Measurements from ENCODE around the gene GOLT1A. TPM values are rescaled to one million over a fixed set of nuclear protein-coding genes. Genes with fewer than 3 reads are reported as not detected.

The GOLT1A gene
- total and polyA plus RNA-seq, 2 donors, result 0.47 to 1.4 TPM

DNA sequence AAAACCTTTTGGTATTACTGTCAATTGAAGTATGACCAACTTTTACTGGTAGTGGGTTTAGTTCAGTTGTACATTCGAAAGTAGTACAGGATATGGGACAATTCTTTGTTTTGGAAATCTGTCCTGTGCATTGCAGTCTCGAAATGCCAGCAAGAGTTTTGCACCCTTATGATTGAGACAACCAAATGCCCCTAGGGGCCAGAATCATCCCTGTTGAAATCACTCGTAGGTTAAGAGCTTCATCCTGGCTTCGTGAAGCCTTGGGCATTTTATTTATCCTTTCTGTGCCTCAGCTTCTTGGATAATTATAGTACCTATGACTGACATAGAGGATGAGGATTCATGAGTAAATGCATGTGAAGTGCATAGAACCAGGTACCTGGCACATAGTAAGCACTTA is 2.4 kb upstream of the GOLT1A start:
- H3K4me1 ChIP-seq (ENCODE audit: control insufficient read depth in 2 of 2, insufficient read depth in 2 of 2, low read length in 2 of 2), result peaks cover 3 to 20% of the 10 kb centered on the region in 2 donors
- H3K36me3 ChIP-seq (ENCODE audit: control insufficient read depth in 2 of 2, insufficient read depth in 2 of 2, low read length in 1 of 2), result no peaks in the 10 kb centered on the region
- WGBS, result 95% methylated on average over 4 of the region's 4 CpGs
- DNase-seq (ENCODE audit: low read depth in 6 of 9, low spot score in 9 of 9), result no peak
- no peak overlapping the region for H3K4me3 ChIP-seq (ENCODE audit: low read length in 2 of 2)
- H3K9me3 ChIP-seq (ENCODE audit: control insufficient read depth in 2 of 2, insufficient read depth in 1 of 2, low read length in 1 of 2), result peaks cover 0 to 6% of the 10 kb centered on the region in 2 donors
- H3K27ac ChIP-seq (ENCODE audit: low read depth in 1 of 2, low read length in 1 of 2), result no peak overlapping the region
- peaks cover 0 to 10% of the 10 kb centered on the region in 2 donors for H3K27me3 ChIP-seq (ENCODE audit: control insufficient read depth in 2 of 2, insufficient read depth in 1 of 2, low read length in 1 of 2)

- WGBS, result 96% methylated on average over 3 of the region's 3 CpGs
- no peak overlapping the region for H3K27ac ChIP-seq (ENCODE audit: low read depth in 1 of 2, low read length in 1 of 2)
- peaks cover 3 to 11% of the 10 kb centered on the region in 2 donors for H3K4me1 ChIP-seq (ENCODE audit: control insufficient read depth in 2 of 2, insufficient read depth in 2 of 2, low read length in 2 of 2)
- H3K27me3 ChIP-seq (ENCODE audit: control insufficient read depth in 2 of 2, insufficient read depth in 1 of 2, low read length in 1 of 2), result peaks cover 0 to 10% of the 10 kb centered on the region in 2 donors
- H3K9me3 ChIP-seq (ENCODE audit: control insufficient read depth in 2 of 2, insufficient read depth in 1 of 2, low read length in 1 of 2), result peaks cover 0 to 6% of the 10 kb centered on the region in 2 donors
- H3K4me3 ChIP-seq (ENCODE audit: low read length in 2 of 2), result no peak overlapping the region
- no peaks in the 10 kb centered on the region for H3K36me3 ChIP-seq (ENCODE audit: control insufficient read depth in 2 of 2, insufficient read depth in 2 of 2, low read length in 1 of 2)
- DNase-seq (ENCODE audit: low read depth in 6 of 9, low spot score in 9 of 9), result no peak
Observed at GRCh38 chr1:204212715-204213114, 1.1 kb downstream of the GOLT1A start.

- Histone ChIP-seq H3K36me3 (ENCODE audit: control insufficient read depth in 2 of 2, insufficient read depth in 2 of 2, low read length in 1 of 2) (no peaks in the 10 kb centered on the region), H3K27ac (ENCODE audit: low read depth in 1 of 2, low read length in 1 of 2) (no peak overlapping the region), H3K9me3 (ENCODE audit: control insufficient read depth in 2 of 2, insufficient read depth in 1 of 2, low read length in 1 of 2) (peaks cover 0 to 6% of the 10 kb centered on the region in 2 donors), H3K4me1 (ENCODE audit: control insufficient read depth in 2 of 2, insufficient read depth in 2 of 2, low read length in 2 of 2) (peaks cover 3 to 15% of the 10 kb centered on the region in 2 donors), H3K4me3 (ENCODE audit: low read length in 2 of 2) (no peak overlapping the region), H3K27me3 (ENCODE audit: control insufficient read depth in 2 of 2, insufficient read depth in 1 of 2, low read length in 1 of 2) (peaks cover 0 to 17% of the 10 kb centered on the region in 2 donors)
- WGBS, result 94% methylated on average over 7 of the region's 7 CpGs
- no peak for DNase-seq (ENCODE audit: low read depth in 6 of 9, low spot score in 9 of 9)
Observed at GRCh38 chr1:204211046-204211445, 2.7 kb downstream of the GOLT1A start.

DNA sequence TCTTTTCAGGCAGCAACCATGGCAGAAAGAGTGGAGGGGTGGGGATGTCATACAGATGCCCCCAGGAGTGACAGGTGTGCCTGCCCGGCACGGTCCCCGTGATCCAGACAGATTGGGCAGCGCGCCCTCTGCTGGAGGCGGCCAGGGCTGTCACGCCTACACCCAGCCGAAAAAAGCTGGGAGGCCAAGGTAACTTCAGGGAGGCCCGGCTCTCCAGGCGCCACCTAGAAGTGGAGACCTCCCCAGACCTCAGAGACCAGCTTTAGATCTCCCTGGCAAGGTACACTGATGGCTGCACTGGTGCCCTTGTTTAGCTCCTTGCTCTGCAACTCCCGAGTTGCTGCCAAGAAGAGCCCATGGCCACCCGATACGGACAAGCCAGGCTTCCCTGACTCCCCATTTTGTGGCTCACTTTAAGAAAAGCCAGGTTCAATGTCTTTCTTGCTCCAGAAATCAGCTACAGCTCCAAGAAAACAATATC is 6.6 kb downstream of the GOLT1A start:
- peaks cover 0 to 3% of the 10 kb centered on the region in 2 donors for H3K9me3 ChIP-seq (ENCODE audit: control insufficient read depth in 2 of 2, insufficient read depth in 1 of 2, low read length in 1 of 2)
- H3K27ac ChIP-seq (ENCODE audit: low read depth in 1 of 2, low read length in 1 of 2), result no peak overlapping the region
- DNase-seq (ENCODE audit: low read depth in 6 of 9, low spot score in 9 of 9), result peak in 6 of 9 donors; percentile 38 to 80 (median 65)
- H3K27me3 ChIP-seq (ENCODE audit: control insufficient read depth in 2 of 2, insufficient read depth in 1 of 2, low read length in 1 of 2), result peaks cover 3 to 26% of the 10 kb centered on the region in 2 donors
- no peaks in the 10 kb centered on the region for H3K36me3 ChIP-seq (ENCODE audit: control insufficient read depth in 2 of 2, insufficient read depth in 2 of 2, low read length in 1 of 2)
- H3K4me1 ChIP-seq (ENCODE audit: control insufficient read depth in 2 of 2, insufficient read depth in 2 of 2, low read length in 2 of 2), result peaks cover 0 to 4% of the 10 kb centered on the region in 2 donors
- H3K4me3 ChIP-seq (ENCODE audit: low read length in 2 of 2), result no peak overlapping the region
- 25% methylated on average over 13 of the region's 13 CpGs for WGBS

DNA sequence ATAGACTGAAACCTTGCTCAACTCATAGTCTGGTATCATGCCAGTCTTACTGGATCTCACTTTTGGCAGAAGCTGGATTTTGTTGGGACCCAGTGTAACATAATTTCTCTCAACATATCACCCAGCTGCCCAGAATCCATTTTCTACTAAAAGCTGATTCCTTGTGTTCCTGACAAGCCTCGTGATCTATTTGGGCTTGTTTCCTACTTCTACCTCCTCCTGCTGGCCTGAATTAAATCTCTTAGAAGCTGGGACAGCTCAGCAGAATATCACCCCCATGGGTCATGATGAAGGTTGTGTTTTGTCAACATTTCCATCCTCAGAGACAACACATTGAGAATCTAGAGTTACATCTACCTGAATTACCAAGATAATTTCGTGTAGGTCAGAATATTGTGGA is 7.7 kb downstream of the GOLT1A start:
- H3K4me1 ChIP-seq (ENCODE audit: control insufficient read depth in 2 of 2, insufficient read depth in 2 of 2, low read length in 2 of 2), result peaks cover 0 to 4% of the 10 kb centered on the region in 2 donors
- H3K27ac ChIP-seq (ENCODE audit: low read depth in 1 of 2, low read length in 1 of 2), result no peak overlapping the region
- 81% methylated on average over 2 of the region's 2 CpGs for WGBS
- H3K36me3 ChIP-seq (ENCODE audit: control insufficient read depth in 2 of 2, insufficient read depth in 2 of 2, low read length in 1 of 2), result no peaks in the 10 kb centered on the region
- H3K4me3 ChIP-seq (ENCODE audit: low read length in 2 of 2), result no peak overlapping the region
- H3K9me3 ChIP-seq (ENCODE audit: control insufficient read depth in 2 of 2, insufficient read depth in 1 of 2, low read length in 1 of 2), result peaks cover 0 to 3% of the 10 kb centered on the region in 2 donors
- peaks cover 3 to 26% of the 10 kb centered on the region in 2 donors for H3K27me3 ChIP-seq (ENCODE audit: control insufficient read depth in 2 of 2, insufficient read depth in 1 of 2, low read length in 1 of 2)
- no peak for DNase-seq (ENCODE audit: low read depth in 6 of 9, low spot score in 9 of 9)

- Histone ChIP-seq H3K4me3 (ENCODE audit: low read length in 2 of 2) (no peak overlapping the region), H3K9me3 (ENCODE audit: control insufficient read depth in 2 of 2, insufficient read depth in 1 of 2, low read length in 1 of 2) (peaks cover 0 to 3% of the 10 kb centered on the region in 2 donors), H3K27ac (ENCODE audit: low read depth in 1 of 2, low read length in 1 of 2) (no peak overlapping the region), H3K36me3 (ENCODE audit: control insufficient read depth in 2 of 2, insufficient read depth in 2 of 2, low read length in 1 of 2) (no peaks in the 10 kb centered on the region), H3K4me1 (ENCODE audit: control insufficient read depth in 2 of 2, insufficient read depth in 2 of 2, low read length in 2 of 2) (peaks cover 0 to 4% of the 10 kb centered on the region in 2 donors), H3K27me3 (ENCODE audit: control insufficient read depth in 2 of 2, insufficient read depth in 1 of 2, low read length in 1 of 2) (peaks cover 3 to 26% of the 10 kb centered on the region in 2 donors)
- no peak for DNase-seq (ENCODE audit: low read depth in 6 of 9, low spot score in 9 of 9)
Observed at GRCh38 chr1:204205486-204205885, 8.3 kb downstream of the GOLT1A start.

GRCh38 chr1:204204944-204205343 is 8.8 kb downstream of the GOLT1A start:
- no peaks in the 10 kb centered on the region for H3K36me3 ChIP-seq (ENCODE audit: control insufficient read depth in 2 of 2, insufficient read depth in 2 of 2, low read length in 1 of 2)
- peaks cover 0 to 4% of the 10 kb centered on the region in 2 donors for H3K4me1 ChIP-seq (ENCODE audit: control insufficient read depth in 2 of 2, insufficient read depth in 2 of 2, low read length in 2 of 2)
- peak in 2 of 9 donors; percentile 33 to 73 for DNase-seq (ENCODE audit: low read depth in 6 of 9, low spot score in 9 of 9)
- 31% methylated on average over 2 of the region's 2 CpGs for WGBS
- no peak overlapping the region for H3K27ac ChIP-seq (ENCODE audit: low read depth in 1 of 2, low read length in 1 of 2)
- H3K27me3 ChIP-seq (ENCODE audit: control insufficient read depth in 2 of 2, insufficient read depth in 1 of 2, low read length in 1 of 2), result peaks cover 3 to 26% of the 10 kb centered on the region in 2 donors
- peaks cover 0 to 3% of the 10 kb centered on the region in 2 donors for H3K9me3 ChIP-seq (ENCODE audit: control insufficient read depth in 2 of 2, insufficient read depth in 1 of 2, low read length in 1 of 2)
- H3K4me3 ChIP-seq (ENCODE audit: low read length in 2 of 2), result no peak overlapping the region

- WGBS, result 95% methylated on average over 5 of the region's 5 CpGs
- peaks cover 0 to 3% of the 10 kb centered on the region in 2 donors for H3K9me3 ChIP-seq (ENCODE audit: control insufficient read depth in 2 of 2, insufficient read depth in 1 of 2, low read length in 1 of 2)
- no peak overlapping the region for H3K27ac ChIP-seq (ENCODE audit: low read depth in 1 of 2, low read length in 1 of 2)
- no peak for DNase-seq (ENCODE audit: low read depth in 6 of 9, low spot score in 9 of 9)
- H3K27me3 ChIP-seq (ENCODE audit: control insufficient read depth in 2 of 2, insufficient read depth in 1 of 2, low read length in 1 of 2), result peaks cover 3 to 28% of the 10 kb centered on the region in 2 donors
- H3K36me3 ChIP-seq (ENCODE audit: control insufficient read depth in 2 of 2, insufficient read depth in 2 of 2, low read length in 1 of 2), result no peaks in the 10 kb centered on the region
- peaks cover 0 to 13% of the 10 kb centered on the region in 2 donors for H3K4me1 ChIP-seq (ENCODE audit: control insufficient read depth in 2 of 2, insufficient read depth in 2 of 2, low read length in 2 of 2)
- no peak overlapping the region for H3K4me3 ChIP-seq (ENCODE audit: low read length in 2 of 2)
Observed at GRCh38 chr1:204203206-204203767, 10.5 kb downstream of the GOLT1A start.

DNA sequence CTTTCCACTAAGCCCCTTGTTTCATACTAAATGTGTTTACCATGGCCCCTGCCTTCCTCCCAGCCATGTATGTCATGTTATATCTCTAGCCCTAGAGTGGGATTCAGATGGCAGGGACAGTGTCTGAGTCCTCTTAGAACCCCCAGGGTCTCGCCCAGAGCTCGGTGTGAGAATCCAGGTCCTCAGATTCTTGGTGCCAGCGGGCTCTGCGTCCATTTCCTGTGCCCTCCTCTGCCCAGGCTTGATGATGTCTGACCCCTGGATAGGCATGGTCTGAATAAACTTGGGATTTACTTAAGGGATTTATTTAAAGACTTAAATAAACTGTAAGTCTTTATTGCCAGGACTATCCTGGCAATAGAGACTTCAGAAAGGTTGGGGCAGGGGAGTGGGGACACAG is 11.3 kb downstream of the GOLT1A start:
- Histone ChIP-seq H3K27ac (ENCODE audit: low read depth in 1 of 2, low read length in 1 of 2) (no peak overlapping the region), H3K36me3 (ENCODE audit: control insufficient read depth in 2 of 2, insufficient read depth in 2 of 2, low read length in 1 of 2) (no peaks in the 10 kb centered on the region), H3K4me1 (ENCODE audit: control insufficient read depth in 2 of 2, insufficient read depth in 2 of 2, low read length in 2 of 2) (peaks cover 0 to 13% of the 10 kb centered on the region in 2 donors), H3K4me3 (ENCODE audit: low read length in 2 of 2) (no peak overlapping the region), H3K9me3 (ENCODE audit: control insufficient read depth in 2 of 2, insufficient read depth in 1 of 2, low read length in 1 of 2) (peaks cover 0 to 3% of the 10 kb centered on the region in 2 donors), H3K27me3 (ENCODE audit: control insufficient read depth in 2 of 2, insufficient read depth in 1 of 2, low read length in 1 of 2) (peaks cover 3 to 28% of the 10 kb centered on the region in 2 donors)
- 98% methylated on average over 4 of the region's 4 CpGs for WGBS
- no peak for DNase-seq (ENCODE audit: low read depth in 6 of 9, low spot score in 9 of 9)

All from thymus (tissue), 11 donors.